GM19023 (cell line): ENCODE measurements around the gene GNAQ.

Experiments used
- ATAC-seq: cut with Tn5 transposase; IDR thresholded peaks from one replicate; pipeline ENCODE4 v1.9.1; 2021; ENCODE audit warnings: mild to moderate bottlenecking, moderate library complexity; ENCODE audit not compliant: unreplicated experiment

Gene GNAQ

GRCh38 chr9:77667151-77667550, 364.5 kb downstream of the GNAQ start:
- no peak for ATAC-seq
